Ishikawa (cell line): ENCODE data around the gene PLEKHA5.

Experiments
- CEBPB ChIP-seq: IDR thresholded peaks from 2 replicates; pipeline ENCODE4 v1.6.1; 2012
- CREB1 ChIP-seq: IDR thresholded peaks from 2 replicates; pipeline ENCODE4 v1.6.1; 2012; ENCODE audit warnings: low read depth
- EGR1 ChIP-seq: IDR thresholded peaks from 2 replicates; pipeline ENCODE4 v1.6.1; 2012
- EP300 ChIP-seq: IDR thresholded peaks from 2 replicates; pipeline ENCODE4 v1.6.1; 2012; ENCODE audit warnings: borderline replicate concordance
- FOXM1 ChIP-seq: IDR thresholded peaks from 2 replicates; pipeline ENCODE4 v1.6.1; 2012; ENCODE audit warnings: low read depth, borderline replicate concordance
- NFIC ChIP-seq: IDR thresholded peaks from 2 replicates; pipeline ENCODE4 v1.6.1; 2012
- RAD21 ChIP-seq: IDR thresholded peaks from 2 replicates; pipeline ENCODE4 v1.6.1; 2012; ENCODE audit warnings: low read depth
- REST ChIP-seq: IDR thresholded peaks from 2 replicates; pipeline ENCODE4 v1.6.1; 2012; ENCODE audit warnings: low read depth, mild to moderate bottlenecking
- TAF1 ChIP-seq: IDR thresholded peaks from 2 replicates; pipeline ENCODE4 v1.6.1; 2012; ENCODE audit warnings: low read depth, mild to moderate bottlenecking
- TCF12 ChIP-seq: IDR thresholded peaks from 2 replicates; pipeline ENCODE4 v1.6.1; 2012; ENCODE audit warnings: low read depth
- TEAD4 ChIP-seq: IDR thresholded peaks from 2 replicates; pipeline ENCODE4 v1.6.1; 2012
- USF1 ChIP-seq: IDR thresholded peaks from 2 replicates; pipeline ENCODE4 v1.6.1; 2012
- YY1 ChIP-seq: IDR thresholded peaks from 2 replicates; pipeline ENCODE4 v1.6.1; 2012; ENCODE audit warnings: low read depth
- ZBTB7A ChIP-seq: IDR thresholded peaks from 2 replicates; pipeline ENCODE4 v1.6.1; 2012; ENCODE audit warnings: low read depth
- TF ChIP-seq, protein P1 (sequence below): IDR thresholded peaks from 2 replicates; pipeline ENCODE4 v1.6.1; 2012

Gene PLEKHA5

DNA sequence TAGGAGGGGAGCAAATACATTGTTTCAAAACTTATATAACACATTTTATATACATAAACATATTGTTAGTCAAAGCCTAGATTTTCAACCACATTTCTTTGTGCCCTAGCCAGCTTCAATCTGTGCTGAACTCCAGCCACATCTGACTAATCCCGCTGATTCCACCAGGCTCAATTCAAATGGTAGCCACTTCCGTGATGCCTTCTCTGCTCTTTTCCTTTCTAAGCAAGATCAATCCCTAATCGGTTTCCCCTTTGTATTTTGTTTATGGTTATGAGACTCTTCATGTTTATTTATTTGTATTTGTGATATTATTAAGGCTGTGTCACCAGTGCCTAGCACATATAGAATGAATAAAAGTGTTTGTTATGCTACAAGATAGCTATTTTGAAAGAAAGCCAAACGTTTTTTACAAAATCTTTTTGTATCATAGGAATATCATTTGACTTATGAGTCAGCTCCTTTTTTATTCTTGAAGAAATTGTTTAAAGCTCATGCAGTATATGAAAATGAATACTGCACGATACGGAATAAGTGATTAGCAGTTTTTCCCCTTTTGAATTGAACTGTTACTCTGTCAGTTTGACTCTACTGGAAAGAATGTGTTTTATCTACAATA lies 110.2 kb downstream of the PLEKHA5 start:
- no peak for TF ChIP-seq RAD21
- no peak for TF ChIP-seq TEAD4
- TF ChIP-seq EP300 = no peak
- no peak for TF ChIP-seq TAF1
- TF ChIP-seq USF1 = no peak
- TF ChIP-seq YY1 = no peak
- no peak for TF ChIP-seq ZBTB7A
- TF ChIP-seq CEBPB = no peak
- TF ChIP-seq TCF12 = no peak
- no peak for TF ChIP-seq FOXM1
- TF ChIP-seq EGR1 = no peak
- no peak for TF ChIP-seq NFIC
- no peak for TF ChIP-seq REST
- no peak for TF ChIP-seq CREB1
- TF ChIP-seq, protein P1, sequence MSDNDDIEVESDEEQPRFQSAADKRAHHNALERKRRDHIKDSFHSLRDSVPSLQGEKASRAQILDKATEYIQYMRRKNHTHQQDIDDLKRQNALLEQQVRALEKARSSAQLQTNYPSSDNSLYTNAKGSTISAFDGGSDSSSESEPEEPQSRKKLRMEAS = no peak

- TF ChIP-seq CEBPB (no peak), YY1 (no peak), TEAD4 (no peak), ZBTB7A (no peak), EGR1 (no peak), USF1 (no peak), FOXM1 (no peak), RAD21 (no peak), EP300 (no peak), CREB1 (no peak), REST (no peak), NFIC (no peak), TAF1 (no peak)
- TF ChIP-seq, protein P1 = no peak
Observed at GRCh38 chr12:19242581-19242980, 113.0 kb downstream of the PLEKHA5 start.

GRCh38 chr12:19243551-19243950 lies 114.0 kb downstream of the PLEKHA5 start:
- TF ChIP-seq CREB1 = no peak
- no peak for TF ChIP-seq ZBTB7A
- no peak for TF ChIP-seq EP300
- no peak for TF ChIP-seq REST
- TF ChIP-seq, protein P1 = no peak
- no peak for TF ChIP-seq YY1
- TF ChIP-seq FOXM1 = no peak
- no peak for TF ChIP-seq USF1
- no peak for TF ChIP-seq EGR1
- no peak for TF ChIP-seq TCF12
- TF ChIP-seq CEBPB = no peak
- TF ChIP-seq TEAD4 = no peak
- no peak for TF ChIP-seq RAD21

- TF ChIP-seq YY1 (no peak), REST (no peak), EGR1 (no peak), TEAD4 (no peak), ZBTB7A (no peak), FOXM1 (no peak), TAF1 (no peak), CEBPB (no peak), CREB1 (no peak), EP300 (no peak), TCF12 (no peak), USF1 (no peak), NFIC (no peak), RAD21 (no peak)
- TF ChIP-seq, protein P1 = no peak
Observed at GRCh38 chr12:19244312-19244711, 114.8 kb downstream of the PLEKHA5 start.
